ENCODE results near the gene XPO4.

XPO4 gene

DNA sequence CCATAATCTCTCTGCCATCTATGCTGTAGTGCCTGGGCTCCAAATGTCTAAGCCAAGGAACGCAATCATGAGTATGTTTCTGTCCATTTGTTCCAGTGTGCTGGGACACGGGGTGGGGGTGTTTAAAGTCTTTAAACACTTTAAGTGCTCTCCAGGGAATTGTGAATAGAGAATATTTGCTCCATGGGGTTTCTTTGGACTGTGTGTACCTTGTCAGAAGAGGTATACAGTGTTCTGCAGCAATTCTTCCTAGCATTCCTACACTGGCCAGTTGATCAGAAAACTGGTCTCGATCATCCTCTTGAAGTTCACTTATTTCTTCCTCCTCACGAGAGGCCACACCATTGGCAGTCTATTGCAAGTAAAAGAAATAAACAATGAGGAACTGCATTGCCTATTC, 93.7 kb downstream of the XPO4 start:
- no peaks in the 10 kb centered on the region for H3K9me3 ChIP-seq (ENCODE audit: insufficient read depth, low read depth, low read length)
- no peak overlapping the region for H3K4me3 ChIP-seq (ENCODE audit: low read length)
- H3K9ac ChIP-seq (ENCODE audit: low read depth, low read length), result no peak overlapping the region
- WGBS, result 95% methylated on average over 4 of the region's 4 CpGs
- no peak overlapping the region for H3K27ac ChIP-seq (ENCODE audit: low read depth, low read length)
- H3K4me1 ChIP-seq (ENCODE audit: insufficient read depth, low read length), result no peaks in the 10 kb centered on the region
- H3K36me3 ChIP-seq (ENCODE audit: insufficient read depth, low read length), result peaks cover 51% of the 10 kb centered on the region
- H3K27me3 ChIP-seq (ENCODE audit: insufficient read depth, low read length), result no peaks in the 10 kb centered on the region

DNA sequence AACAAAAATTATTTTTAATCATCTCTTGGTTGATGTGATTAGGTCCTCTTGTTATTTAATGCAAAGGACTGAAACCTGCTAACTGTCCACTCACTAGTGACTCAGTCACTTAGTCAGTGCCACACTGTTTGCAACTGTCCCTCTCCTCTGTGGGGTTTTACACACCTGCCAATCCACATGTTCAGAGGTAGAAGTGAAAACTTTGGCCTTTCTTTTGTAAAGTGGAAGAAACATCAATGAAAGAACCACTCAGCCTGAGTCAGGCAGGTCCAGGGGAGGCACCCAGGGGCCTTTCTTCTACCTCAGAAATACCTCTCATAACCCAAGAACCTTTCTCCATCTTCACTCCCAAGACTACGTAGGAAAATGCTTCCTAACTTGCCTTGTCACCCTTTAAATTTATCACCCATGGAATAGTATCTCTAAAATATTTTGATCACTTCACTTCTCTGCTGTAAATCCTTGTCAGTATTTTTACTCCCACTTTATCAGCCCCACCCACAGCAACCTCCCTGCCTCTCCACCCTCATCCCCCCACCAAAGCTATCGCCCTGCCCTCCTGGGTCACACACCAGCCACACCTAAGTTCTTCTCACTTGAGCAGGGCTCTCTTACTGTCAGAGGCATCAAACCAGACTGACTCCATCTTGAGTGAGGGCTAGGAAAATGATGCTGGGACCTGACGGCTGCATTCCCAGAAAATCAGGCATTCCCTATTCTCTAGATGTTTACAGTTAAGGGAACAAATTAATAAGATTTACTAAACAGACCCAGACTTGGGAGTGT, 99.2 kb downstream of the XPO4 start:
- H3K36me3 ChIP-seq (ENCODE audit: insufficient read depth, low read length), result peaks cover 69% of the 10 kb centered on the region
- 86% methylated on average over 3 of the region's 3 CpGs for WGBS

DNA sequence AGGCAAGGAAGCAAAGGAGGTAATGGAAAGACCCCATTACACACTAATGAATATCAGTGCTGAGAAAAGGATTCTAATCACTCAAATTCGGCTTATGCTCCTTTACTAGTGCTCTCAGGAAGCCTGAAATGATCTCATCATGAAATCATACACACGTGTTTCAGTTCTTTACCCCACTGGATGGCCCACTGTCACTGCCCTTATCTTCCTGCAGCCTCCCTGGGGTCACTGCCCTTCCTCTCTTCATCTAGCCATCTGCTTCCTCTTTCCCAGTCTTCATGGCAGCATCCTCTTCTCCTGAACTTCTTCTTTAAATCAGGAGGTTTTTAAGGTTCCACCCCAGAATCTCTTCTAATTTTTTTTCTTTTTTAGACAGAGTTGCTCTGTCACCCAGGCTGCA, 100.8 kb downstream of the XPO4 start:
- peaks cover 68% of the 10 kb centered on the region for H3K36me3 ChIP-seq (ENCODE audit: insufficient read depth, low read length)
- H3K9ac ChIP-seq (ENCODE audit: low read depth, low read length), result no peak overlapping the region
- H3K27ac ChIP-seq (ENCODE audit: low read depth, low read length), result no peak overlapping the region
- H3K27me3 ChIP-seq (ENCODE audit: insufficient read depth, low read length), result no peaks in the 10 kb centered on the region
- H3K9me3 ChIP-seq (ENCODE audit: insufficient read depth, low read depth, low read length), result no peaks in the 10 kb centered on the region
- H3K4me3 ChIP-seq (ENCODE audit: low read length), result no peak overlapping the region
- no peaks in the 10 kb centered on the region for H3K4me1 ChIP-seq (ENCODE audit: insufficient read depth, low read length)
- WGBS, result 88% methylated on average over 2 of the region's 2 CpGs

More for the DNA sequence above, 99.2 kb downstream of the XPO4 start:
- no peak overlapping the region for H3K9ac ChIP-seq (ENCODE audit: low read depth, low read length)
- H3K4me3 ChIP-seq (ENCODE audit: low read length), result no peak overlapping the region
- H3K4me1 ChIP-seq (ENCODE audit: insufficient read depth, low read length), result no peaks in the 10 kb centered on the region
- H3K27ac ChIP-seq (ENCODE audit: low read depth, low read length), result no peak overlapping the region
- no peaks in the 10 kb centered on the region for H3K9me3 ChIP-seq (ENCODE audit: insufficient read depth, low read depth, low read length)
- no peaks in the 10 kb centered on the region for H3K27me3 ChIP-seq (ENCODE audit: insufficient read depth, low read length)

DNA sequence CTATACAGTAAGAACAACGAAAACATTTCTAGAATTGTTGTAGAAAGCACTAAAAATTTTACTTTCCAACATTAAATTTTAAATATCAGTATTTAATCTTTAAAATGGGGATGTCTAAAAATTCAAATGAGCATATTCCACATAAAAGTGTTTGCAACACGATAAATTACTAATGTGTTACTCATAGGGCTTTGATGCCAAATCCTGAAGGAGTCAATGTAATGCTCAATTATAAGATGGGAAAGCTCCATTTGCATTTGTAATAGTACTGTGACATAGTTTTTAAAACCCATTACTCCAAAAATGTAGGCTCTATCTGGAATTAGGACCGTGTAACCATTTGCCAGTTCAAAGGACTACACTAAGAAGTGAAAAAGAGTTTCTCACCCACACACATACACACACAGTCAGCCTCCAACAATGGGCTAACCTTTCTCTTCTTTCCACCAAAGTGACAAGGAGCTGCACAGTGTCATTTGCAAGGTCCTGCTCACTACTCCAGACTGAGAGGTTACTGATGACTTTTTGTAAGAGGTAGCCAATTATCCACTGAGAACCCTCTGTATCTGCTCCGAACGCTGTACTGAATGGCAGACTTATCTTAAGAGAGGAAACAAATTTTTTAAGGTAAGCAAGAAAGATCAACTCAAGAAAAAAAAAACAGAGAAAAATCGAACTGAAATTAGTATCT, 102.7 kb downstream of the XPO4 start:
- no peaks in the 10 kb centered on the region for H3K4me1 ChIP-seq (ENCODE audit: insufficient read depth, low read length)
- peaks cover 76% of the 10 kb centered on the region for H3K36me3 ChIP-seq (ENCODE audit: insufficient read depth, low read length)
- no peaks in the 10 kb centered on the region for H3K27me3 ChIP-seq (ENCODE audit: insufficient read depth, low read length)
- no peak overlapping the region for H3K9ac ChIP-seq (ENCODE audit: low read depth, low read length)
- H3K9me3 ChIP-seq (ENCODE audit: insufficient read depth, low read depth, low read length), result no peaks in the 10 kb centered on the region
- no peak overlapping the region for H3K4me3 ChIP-seq (ENCODE audit: low read length)
- WGBS, result 89% methylated on average over 5 of the region's 6 CpGs
- no peak overlapping the region for H3K27ac ChIP-seq (ENCODE audit: low read depth, low read length)

DNA sequence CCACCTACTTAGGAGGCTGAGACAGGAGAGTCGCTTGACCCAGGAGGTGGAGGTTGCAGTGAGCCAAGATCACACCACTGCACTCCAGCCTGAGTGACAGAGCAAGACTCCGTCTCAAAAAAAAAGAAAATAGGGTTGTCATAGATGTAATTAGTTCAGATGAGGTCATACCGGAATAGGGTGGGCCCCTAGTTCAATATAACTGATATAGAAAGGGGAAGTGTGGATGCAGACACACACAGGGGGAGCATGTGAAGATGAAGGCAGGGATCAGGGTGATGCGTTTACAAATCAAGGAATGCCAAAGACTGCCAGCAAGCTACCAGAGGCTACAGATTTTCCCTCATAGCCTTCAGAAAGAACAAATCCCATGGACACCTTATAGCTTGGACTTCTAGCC, 104.5 kb downstream of the XPO4 start:
- Histone ChIP-seq H3K27ac (ENCODE audit: low read depth, low read length) (no peak overlapping the region), H3K4me3 (ENCODE audit: low read length) (no peak overlapping the region), H3K9ac (ENCODE audit: low read depth, low read length) (no peak overlapping the region), H3K36me3 (ENCODE audit: insufficient read depth, low read length) (peaks cover 89% of the 10 kb centered on the region), H3K9me3 (ENCODE audit: insufficient read depth, low read depth, low read length) (no peaks in the 10 kb centered on the region), H3K27me3 (ENCODE audit: insufficient read depth, low read length) (no peaks in the 10 kb centered on the region), H3K4me1 (ENCODE audit: insufficient read depth, low read length) (no peaks in the 10 kb centered on the region)
- WGBS, result 92% methylated on average over 4 of the region's 4 CpGs

DNA sequence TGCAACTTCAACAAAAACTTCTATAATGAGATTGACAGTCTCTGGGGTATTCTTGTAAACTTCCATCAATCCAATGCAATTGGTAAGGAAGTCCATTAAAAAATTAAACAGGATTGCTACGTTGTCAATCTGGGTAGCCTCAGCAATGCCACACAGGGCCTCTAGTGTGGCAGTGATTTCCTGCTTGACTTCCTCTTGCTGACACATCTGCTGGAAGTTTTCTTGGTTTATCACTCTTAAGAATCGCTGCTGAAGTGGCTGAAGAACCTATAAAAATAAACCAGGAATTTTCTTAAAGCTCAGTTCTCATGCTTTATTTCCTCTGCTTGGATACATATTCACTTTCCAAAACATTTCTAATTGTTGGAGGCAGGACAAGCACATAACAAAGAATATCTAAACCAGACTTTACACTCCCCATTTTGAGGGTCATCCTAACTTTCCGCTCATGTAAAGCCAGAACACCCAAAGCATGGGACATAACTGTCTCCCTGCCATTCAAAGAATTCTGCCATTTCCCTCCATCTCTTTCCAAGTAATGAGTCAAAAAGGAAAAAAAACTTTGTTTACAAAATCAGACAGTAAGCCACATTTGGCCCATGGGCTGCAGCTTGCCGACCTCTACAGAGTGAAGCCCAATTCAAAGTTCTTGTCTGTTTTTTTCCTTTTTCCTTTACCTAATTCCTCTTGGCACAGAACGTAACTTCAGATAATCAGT, 105.6 kb downstream of the XPO4 start:
- 92% methylated on average over 4 of the region's 5 CpGs for WGBS
- peaks cover 83% of the 10 kb centered on the region for H3K36me3 ChIP-seq (ENCODE audit: insufficient read depth, low read length)
- no peak overlapping the region for H3K4me3 ChIP-seq (ENCODE audit: low read length)
- H3K27ac ChIP-seq (ENCODE audit: low read depth, low read length), result no peak overlapping the region
- no peaks in the 10 kb centered on the region for H3K9me3 ChIP-seq (ENCODE audit: insufficient read depth, low read depth, low read length)
- H3K27me3 ChIP-seq (ENCODE audit: insufficient read depth, low read length), result no peaks in the 10 kb centered on the region
- H3K4me1 ChIP-seq (ENCODE audit: insufficient read depth, low read length), result no peaks in the 10 kb centered on the region
- no peak overlapping the region for H3K9ac ChIP-seq (ENCODE audit: low read depth, low read length)

DNA sequence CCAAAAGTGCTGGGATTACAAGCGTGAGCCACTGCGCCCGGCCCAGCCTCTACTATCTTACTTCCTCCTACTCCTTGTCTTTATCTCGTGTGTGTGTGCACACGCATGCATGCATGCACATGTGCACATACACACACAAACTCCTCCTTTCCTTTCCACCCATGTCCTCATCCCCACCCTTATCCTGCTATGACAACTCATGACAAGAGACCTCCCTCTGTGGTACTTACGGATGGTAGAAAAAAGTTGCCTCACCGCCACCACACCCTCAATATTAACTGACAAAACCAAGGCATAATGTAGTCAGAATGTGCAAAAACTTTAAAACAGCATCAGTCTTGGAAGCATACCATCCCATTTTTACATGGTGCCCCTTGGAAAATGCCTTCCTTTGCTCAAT, 112.9 kb downstream of the XPO4 start:
- H3K27me3 ChIP-seq (ENCODE audit: insufficient read depth, low read length), result no peaks in the 10 kb centered on the region
- H3K27ac ChIP-seq (ENCODE audit: low read depth, low read length), result no peak overlapping the region
- H3K9ac ChIP-seq (ENCODE audit: low read depth, low read length), result no peak overlapping the region
- no peak overlapping the region for H3K4me3 ChIP-seq (ENCODE audit: low read length)
- peaks cover 71% of the 10 kb centered on the region for H3K36me3 ChIP-seq (ENCODE audit: insufficient read depth, low read length)
- no peaks in the 10 kb centered on the region for H3K4me1 ChIP-seq (ENCODE audit: insufficient read depth, low read length)
- H3K9me3 ChIP-seq (ENCODE audit: insufficient read depth, low read depth, low read length), result no peaks in the 10 kb centered on the region
- 97% methylated on average over 7 of the region's 7 CpGs for WGBS

DNA sequence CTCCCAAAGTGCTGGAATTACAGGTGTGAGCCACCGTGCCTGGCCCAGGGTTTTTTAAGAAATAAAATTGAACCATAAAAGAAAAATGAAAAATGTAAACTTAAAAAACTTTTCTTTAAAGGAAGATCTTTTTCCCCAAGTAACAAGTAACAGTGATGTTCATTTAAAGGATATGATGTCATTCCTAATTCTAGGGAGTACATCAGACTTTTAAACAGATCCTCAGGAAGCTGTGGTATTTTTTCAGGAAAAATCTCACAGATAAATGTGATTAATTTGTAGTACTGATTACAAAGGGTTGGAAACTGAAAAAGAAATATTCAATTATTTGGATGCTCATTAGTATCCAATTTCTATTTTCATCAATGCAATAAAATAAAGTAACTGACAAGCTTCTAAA, 114.2 kb downstream of the XPO4 start:
- Histone ChIP-seq H3K4me3 (ENCODE audit: low read length) (no peak overlapping the region), H3K36me3 (ENCODE audit: insufficient read depth, low read length) (peaks cover 70% of the 10 kb centered on the region), H3K9me3 (ENCODE audit: insufficient read depth, low read depth, low read length) (no peaks in the 10 kb centered on the region), H3K27ac (ENCODE audit: low read depth, low read length) (no peak overlapping the region), H3K27me3 (ENCODE audit: insufficient read depth, low read length) (no peaks in the 10 kb centered on the region), H3K4me1 (ENCODE audit: insufficient read depth, low read length) (no peaks in the 10 kb centered on the region), H3K9ac (ENCODE audit: low read depth, low read length) (no peak overlapping the region)
- WGBS, result no CpG with 5 or more reads among the region's 1 CpG

DNA sequence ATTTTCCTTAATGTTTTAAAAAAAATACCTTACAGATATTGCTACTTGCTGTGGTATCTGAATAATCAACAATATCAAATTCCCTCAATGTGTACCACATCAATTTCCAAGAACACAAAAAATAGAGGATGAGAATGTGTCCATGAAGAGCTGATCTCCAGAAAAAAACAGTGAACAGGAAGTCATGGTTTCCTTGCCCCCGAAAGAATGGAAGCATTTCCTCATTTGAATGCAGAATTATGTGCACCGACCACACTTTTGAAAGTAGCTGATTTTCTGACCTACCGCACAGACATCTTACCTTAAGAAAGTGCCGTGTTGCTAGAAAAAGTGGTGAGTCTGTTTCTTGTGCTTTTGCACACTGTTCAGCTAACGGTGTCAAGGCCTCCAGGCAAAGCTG, 115.4 kb downstream of the XPO4 start:
- Histone ChIP-seq H3K27ac (ENCODE audit: low read depth, low read length) (no peak overlapping the region), H3K4me3 (ENCODE audit: low read length) (no peak overlapping the region), H3K4me1 (ENCODE audit: insufficient read depth, low read length) (no peaks in the 10 kb centered on the region), H3K9ac (ENCODE audit: low read depth, low read length) (no peak overlapping the region), H3K9me3 (ENCODE audit: insufficient read depth, low read depth, low read length) (no peaks in the 10 kb centered on the region), H3K36me3 (ENCODE audit: insufficient read depth, low read length) (peaks cover 81% of the 10 kb centered on the region), H3K27me3 (ENCODE audit: insufficient read depth, low read length) (no peaks in the 10 kb centered on the region)
- 96% methylated on average over 5 of the region's 5 CpGs for WGBS

DNA sequence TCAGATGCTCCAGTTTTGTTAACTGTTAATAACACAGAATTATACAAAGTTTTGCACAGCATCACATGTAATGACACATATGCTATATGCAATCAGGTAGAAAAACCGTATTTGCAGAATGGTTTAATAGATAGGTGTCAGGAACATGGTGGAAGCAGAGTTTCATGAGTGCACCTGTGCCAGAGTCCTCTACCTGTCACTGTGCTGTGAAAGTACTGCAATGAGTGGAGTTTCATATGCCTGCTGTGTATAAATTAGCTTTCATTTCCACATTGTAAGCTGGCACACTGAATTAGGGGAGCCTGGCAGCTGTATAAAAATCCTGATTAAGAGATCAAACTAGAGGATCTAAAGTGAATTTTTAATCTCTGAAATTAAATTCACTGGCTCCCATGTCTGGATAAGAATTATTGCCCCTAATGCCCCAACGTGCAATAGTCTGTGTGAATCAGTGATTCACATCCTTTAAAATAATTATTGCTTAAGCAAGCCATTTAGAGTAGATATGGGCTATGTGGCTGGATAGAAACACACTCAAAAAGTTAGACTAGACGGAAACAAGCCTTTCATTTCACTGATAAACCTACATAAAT, 120.3 kb downstream of the XPO4 start:
- Histone ChIP-seq H3K36me3 (ENCODE audit: insufficient read depth, low read length) (peaks cover 66% of the 10 kb centered on the region), H3K27ac (ENCODE audit: low read depth, low read length) (no peak overlapping the region), H3K4me3 (ENCODE audit: low read length) (no peak overlapping the region), H3K27me3 (ENCODE audit: insufficient read depth, low read length) (no peaks in the 10 kb centered on the region), H3K4me1 (ENCODE audit: insufficient read depth, low read length) (no peaks in the 10 kb centered on the region), H3K9me3 (ENCODE audit: insufficient read depth, low read depth, low read length) (no peaks in the 10 kb centered on the region), H3K9ac (ENCODE audit: low read depth, low read length) (no peak overlapping the region)
- 87% methylated on average over 3 of the region's 3 CpGs for WGBS

DNA sequence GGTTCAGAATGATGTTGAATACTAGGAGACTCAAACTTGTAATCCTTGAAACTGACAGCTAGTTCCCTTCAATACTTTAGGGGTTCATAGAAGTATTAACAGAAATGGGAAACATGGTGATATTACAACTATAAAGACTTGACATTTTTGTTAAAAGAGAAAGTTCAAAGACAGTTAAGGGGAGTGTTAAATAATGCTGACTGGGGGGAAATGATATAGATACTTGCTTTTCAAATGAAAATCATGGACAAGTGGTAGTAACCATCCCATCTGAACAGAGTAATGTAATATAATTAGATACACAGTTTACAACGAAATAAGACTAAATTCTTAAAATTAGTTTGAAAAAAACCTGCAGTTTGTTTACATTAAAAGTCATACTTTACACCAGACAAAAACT, 122.2 kb downstream of the XPO4 start:
- H3K9me3 ChIP-seq (ENCODE audit: insufficient read depth, low read depth, low read length), result no peaks in the 10 kb centered on the region
- no peak overlapping the region for H3K9ac ChIP-seq (ENCODE audit: low read depth, low read length)
- no CpG with 5 or more reads among the region's 1 CpG for WGBS
- no peaks in the 10 kb centered on the region for H3K27me3 ChIP-seq (ENCODE audit: insufficient read depth, low read length)
- no peak overlapping the region for H3K4me3 ChIP-seq (ENCODE audit: low read length)
- H3K36me3 ChIP-seq (ENCODE audit: insufficient read depth, low read length), result peaks cover 52% of the 10 kb centered on the region
- H3K27ac ChIP-seq (ENCODE audit: low read depth, low read length), result no peak overlapping the region
- 0 out of 2 replicates have a peak, but pooled peaks cover 2% of the 10 kb centered on the region for H3K4me1 ChIP-seq (ENCODE audit: insufficient read depth, low read length)

Data from HUES64 (cell line).